CD4-positive, alpha-beta T cell treated with Interleukin-4 for 4 hours (primary cell): ENCODE data around the gene MACIR.

ENCODE experiments used
- DNase-seq: peaks from one replicate; pipeline ENCODE4 v3.0.0-alpha.2; 2020

Gene MACIR

DNA sequence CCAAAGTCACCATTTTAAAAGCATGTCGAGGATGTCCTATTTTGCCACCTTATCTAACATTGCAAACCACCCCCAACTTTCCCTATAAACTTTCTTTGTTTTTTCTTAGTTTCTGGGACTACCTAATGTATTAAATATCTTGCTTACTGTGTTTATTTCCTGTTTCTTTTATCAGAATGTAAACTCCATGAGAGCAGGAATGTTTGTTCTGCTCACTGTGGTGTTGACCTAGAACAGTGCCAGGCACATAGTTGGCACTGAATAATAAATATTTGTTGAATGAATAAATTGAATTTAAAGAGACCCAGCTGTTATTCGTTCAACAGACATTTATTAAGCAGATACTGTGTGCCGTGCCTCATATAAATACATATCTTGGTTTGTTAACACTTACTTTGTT, 35.2 kb downstream of the MACIR start:
- no peak for DNase-seq

DNA sequence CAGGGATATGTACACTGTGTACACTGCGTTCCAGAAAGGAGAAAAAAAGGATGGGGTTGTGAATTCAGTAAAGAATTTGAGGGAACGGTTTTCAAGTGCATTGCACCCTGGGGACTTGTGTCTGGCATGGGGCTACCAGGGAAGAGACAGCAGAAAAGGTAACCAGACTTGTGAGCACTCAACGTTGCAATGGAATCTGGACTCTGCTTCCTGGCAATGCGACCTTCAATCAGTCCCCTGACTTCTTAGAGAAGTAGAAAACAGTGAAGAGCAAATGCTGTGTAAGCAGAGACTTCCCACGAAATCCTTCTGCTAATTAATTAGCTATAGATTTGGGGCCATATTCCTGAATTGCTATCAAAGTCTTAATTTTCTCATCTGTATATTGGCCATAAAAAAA, 36.3 kb downstream of the MACIR start:
- no peak for DNase-seq

DNA sequence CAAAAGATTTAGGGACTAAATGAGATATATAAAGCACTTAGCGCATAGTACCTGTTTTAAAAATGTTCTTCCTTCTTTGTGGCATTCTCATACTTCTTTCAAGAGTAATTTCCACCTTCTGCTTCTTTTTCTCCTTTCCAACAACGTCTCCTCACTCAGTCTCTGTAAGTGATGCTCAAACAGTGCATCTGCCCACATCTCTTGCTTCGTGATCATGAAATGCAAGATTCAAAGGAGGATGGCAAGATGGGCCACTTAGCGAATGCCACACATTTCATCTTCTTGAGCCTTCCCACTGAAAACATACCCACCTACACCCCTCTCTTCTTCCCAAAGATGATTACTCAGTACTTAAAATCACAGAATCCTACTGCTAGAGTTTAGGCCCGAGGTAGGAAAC, 36.9 kb downstream of the MACIR start:
- DNase-seq: no peak

DNA sequence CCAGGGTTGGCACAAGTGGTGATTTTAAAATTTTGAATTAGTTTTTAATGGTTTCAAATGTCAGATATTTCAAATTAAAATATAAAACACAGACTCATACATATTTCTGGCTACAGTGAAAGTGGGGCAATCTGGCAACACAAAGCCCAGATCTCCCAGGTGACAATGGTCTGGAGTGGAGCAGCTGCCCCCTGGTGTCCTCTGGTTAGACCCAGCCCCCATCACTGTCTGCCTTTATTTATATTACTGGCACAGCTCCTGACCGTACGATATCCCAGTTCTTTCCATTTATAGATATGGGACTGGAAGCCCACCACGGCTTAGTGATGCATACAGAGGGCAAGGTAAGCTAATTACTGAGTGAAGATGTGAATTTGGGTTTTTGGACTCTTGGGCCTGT, 37.3 kb downstream of the MACIR start:
- no peak for DNase-seq

DNA sequence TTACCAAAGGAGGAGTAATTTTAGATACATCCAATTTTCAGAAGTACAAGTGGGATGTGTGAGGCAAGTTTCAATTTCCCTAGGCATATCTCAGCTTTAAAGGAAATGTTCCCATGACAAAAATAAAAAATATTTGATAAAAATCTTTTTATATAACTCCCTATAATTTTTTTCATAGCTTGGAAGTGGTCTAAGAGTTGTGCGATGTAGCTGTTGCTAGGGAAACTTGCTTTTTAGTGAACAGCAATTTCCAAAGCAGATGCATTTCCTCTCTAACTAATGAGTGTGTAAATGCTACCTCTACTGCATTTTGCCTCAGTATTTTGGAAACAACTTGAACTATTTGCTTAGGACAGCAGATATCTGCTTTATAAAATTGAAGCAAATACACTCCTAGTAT, 39.6 kb downstream of the MACIR start:
- no peak for DNase-seq

DNA sequence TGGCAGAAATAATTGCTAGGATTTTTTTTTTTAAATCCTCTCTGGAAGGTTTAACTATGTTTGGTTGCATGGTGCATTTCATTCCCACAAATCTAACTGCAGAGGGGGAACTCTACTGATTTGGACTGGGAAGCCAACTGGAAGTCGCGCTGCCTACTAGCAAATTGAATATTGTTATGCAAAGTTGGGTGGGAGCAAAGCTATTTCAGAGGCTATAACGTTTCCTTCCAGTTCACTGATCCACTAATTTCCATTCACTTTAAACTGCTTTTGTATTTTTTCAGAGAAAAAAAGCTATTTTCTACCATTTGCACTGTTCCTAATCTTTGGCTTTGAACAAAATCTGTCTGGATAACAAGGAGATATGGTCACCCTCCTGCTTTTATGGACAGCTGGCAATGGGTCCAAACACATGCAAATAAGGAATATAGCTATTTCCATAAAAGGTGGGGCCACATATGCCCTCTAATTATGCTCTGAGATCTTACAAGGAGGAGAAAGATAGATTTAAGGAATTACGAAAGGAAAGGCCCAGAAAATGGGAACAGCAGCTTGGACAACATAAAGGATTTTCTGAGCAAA, 40.1 kb downstream of the MACIR start:
- DNase-seq: no peak

DNA sequence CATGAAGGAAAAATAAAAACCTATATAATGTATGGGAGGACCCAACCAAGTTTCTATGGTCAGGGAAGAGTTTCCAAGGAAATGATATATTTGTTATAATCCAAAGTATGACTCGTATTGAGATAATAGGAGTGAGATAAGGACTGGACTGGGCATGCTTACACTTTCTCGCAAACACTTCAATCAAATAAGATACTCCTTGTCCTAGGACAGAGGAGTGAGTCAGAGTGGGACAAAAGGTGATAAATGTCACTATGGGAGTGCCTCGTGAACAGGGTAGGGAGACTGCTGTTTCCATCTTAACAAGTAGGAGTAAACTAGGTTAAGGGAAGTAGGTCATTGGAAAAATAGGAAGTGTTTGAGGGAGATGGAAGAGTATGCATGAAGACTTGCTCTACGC, 47.2 kb downstream of the MACIR start:
- no peak for DNase-seq

DNA sequence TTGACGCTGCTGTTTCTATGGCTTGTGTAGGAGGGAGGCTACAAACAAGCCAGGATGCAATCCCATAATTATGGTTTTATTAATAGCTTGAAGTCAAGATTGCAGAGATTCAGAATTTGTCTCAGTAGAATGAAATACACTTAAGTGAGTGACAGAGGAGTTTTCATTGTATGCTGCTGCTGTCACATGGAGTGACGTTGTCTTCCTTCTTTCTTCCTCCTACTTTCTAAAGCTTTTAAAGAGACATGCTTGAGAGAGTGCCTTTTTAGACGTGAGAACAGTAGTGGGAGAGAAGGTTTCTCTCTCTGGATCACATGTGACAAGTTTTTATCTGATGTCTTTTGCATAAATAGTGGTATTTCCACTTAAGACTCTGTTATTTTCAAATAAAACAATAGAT, 48.9 kb downstream of the MACIR start:
- no peak for DNase-seq

DNA sequence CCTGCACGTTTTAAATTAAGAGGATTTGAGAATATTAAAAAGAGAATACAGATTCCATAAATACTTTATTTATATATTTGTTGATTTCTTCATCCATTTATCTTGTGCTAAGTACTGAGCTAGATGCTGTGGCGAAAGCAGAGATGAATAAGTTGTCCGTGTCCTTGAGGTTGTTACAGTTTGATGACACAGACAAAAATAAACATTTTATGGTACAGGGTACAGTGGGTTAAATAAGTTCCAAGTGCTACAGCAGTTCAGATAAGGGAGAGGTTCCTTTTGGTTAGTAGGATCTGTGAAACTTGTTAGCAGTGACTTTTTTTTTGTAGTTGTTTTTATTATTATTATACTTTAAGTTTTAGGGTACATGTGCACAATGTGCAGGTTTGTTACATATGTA, 50.2 kb downstream of the MACIR start:
- no peak for DNase-seq

DNA sequence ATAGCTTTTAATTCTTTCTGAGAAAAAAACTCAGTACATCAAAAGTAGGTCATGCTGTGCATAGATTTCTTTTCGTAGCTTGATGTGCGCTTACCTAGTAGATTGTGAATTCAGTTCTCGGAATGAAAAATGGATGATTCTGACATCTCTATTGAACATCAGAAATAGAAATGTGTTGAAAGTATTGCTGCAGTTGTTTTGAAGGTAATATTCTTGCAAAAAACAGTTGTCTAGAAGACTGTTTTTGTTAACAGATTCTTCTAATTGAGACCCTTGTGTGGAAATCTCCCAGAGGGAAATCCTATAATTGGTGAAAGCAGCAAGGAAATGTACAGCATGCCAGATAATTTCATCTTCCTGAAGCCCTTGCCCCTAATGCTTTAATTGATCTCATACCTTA, 54.5 kb downstream of the MACIR start:
- no peak for DNase-seq

DNA sequence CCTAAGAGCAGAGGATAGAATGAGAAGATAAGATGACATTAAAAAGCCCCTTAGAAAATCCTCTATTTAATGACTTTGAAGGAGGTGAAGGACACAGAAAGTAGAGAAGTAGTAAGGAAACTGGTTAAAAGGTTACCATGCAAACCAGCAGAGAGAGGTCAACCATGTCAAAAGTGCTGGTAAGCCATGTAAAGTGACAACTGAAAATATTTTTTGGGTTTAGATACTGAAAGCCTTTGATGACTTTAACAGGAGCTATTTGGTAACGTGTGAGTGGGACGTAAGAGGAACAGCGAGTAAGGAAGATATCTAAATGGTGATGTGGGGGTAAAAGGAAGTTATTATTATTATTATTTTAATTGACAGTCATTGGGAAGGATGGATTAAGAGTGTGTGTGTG, 56.9 kb downstream of the MACIR start:
- DNase-seq: no peak

DNA sequence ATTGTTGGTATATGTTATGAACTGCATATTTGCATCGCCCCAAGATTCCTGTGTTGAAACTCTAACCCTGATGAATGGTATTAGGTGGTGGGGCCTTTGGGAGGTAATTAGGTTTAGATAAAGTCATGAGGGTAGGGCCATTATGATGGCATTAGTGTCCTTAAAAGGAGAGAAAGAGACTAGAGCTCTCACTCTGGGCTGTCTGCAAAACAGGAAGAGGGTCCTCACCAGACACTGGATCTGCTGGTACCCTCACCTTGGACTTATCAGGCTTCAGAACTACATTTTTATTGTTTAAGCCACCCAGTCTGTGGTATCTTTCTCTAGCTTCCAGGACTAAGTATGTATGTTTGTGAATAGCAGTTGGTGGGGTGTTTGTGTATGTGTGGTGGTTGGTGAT, 68.9 kb downstream of the MACIR start:
- DNase-seq: no peak

DNA sequence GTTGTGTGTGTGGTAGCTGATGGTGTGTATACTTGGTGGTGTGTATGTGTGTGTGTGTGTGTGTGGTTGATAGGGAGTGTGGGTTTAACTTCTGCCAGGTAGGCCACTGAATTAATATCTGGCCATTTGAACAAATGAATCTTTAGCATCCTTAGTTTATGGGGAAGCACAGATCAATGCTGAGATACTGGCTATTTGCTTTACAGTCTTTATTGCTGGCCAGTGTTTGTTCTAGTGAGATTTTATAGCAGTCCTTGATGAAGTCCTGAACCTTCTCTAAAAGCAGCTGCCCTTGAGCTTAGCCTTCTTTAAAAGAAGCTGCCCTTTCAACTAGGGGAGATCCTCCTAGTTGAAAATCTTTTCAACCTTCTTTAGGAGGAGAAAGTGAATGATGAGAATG, 69.3 kb downstream of the MACIR start:
- no peak for DNase-seq
